PC-9 (cell line): ENCODE results near the gene BUD31. TPM values are rescaled to one million over a fixed set of nuclear protein-coding genes. Genes with fewer than 3 reads are reported as not detected.
"Not testable (repeated sequence)": the region's sequence is repeated elsewhere in the genome, so short reads cannot be mapped to it uniquely, and the experiment has no call there.

ENCODE experiments used
- BruUV-seq: library from RNA; stranded (reverse); fragments of 400-500 nt; replicated peaks from 2 replicates; lab custom pipeline; 2021; lab: Mats Ljungman, UMichigan
- CTCF ChIA-PET: fragments of 300-600 bp; sonication (Branson Sonifier 250); formaldehyde crosslinking; loops from one replicate; lab custom pipeline; 2022; ENCODE audit warnings: antibody characterized with exemption; lab: Charles Lee
- POLR2A ChIA-PET: fragments of 300-600 bp; sonication (Branson Sonifier 250); formaldehyde crosslinking; loops from one replicate; lab custom pipeline; 2022; ENCODE audit warnings: antibody characterized with exemption; ENCODE audit not compliant: unreplicated experiment; lab: Charles Lee
- DNase-seq, 2 experiments: peaks; one replicate each; pipeline versions ENCODE4 v3.0.0 to v3.0.0-alpha.2; 2015 to 2022; ENCODE audit warnings: mixed read lengths in 1 of 2
- H2AFZ ChIP-seq: fragments of 200-600 bp; sonication (generic); 2 replicates; pipeline ENCODE4 v1.8.1; 2017; ENCODE audit warnings: antibody characterized with exemption
- H3F3A ChIP-seq: fragments of 200-600 bp; sonication (generic); 2 replicates; pipeline ENCODE4 v1.8.1; 2017; ENCODE audit warnings: antibody characterized with exemption, mild to moderate bottlenecking, low read depth; ENCODE audit not compliant: insufficient read depth
- H3K27ac ChIP-seq: fragments of 200-600 bp; sonication (generic); 2 replicates; pipeline ENCODE4 v1.6.1; 2016; ENCODE audit warnings: mixed run types
- H3K27me3 ChIP-seq: fragments of 200-600 bp; sonication (generic); 2 replicates; pipeline ENCODE4 v1.6.1; 2016; ENCODE audit warnings: low read depth, mixed run types; ENCODE audit not compliant: insufficient read depth
- H3K36me3 ChIP-seq: fragments of 200-600 bp; sonication (generic); 2 replicates; pipeline ENCODE4 v1.6.1; 2016; ENCODE audit warnings: low read depth, mixed run types
- H3K4me1 ChIP-seq: fragments of 200-600 bp; sonication (generic); replicated peaks from 2 replicates; pipeline ENCODE4 v1.6.1; 2016; ENCODE audit warnings: mixed run types; ENCODE audit not compliant: insufficient read depth
- H3K4me2 ChIP-seq: fragments of 200-600 bp; sonication (generic); 2 replicates; pipeline ENCODE4 v1.6.1; 2017; ENCODE audit warnings: mixed run types
- H3K4me3 ChIP-seq: fragments of 200-600 bp; sonication (generic); 2 replicates; pipeline ENCODE4 v1.6.1; 2016; ENCODE audit warnings: mixed run types
- H3K79me2 ChIP-seq: fragments of 200-600 bp; sonication (generic); 2 replicates; pipeline ENCODE4 v1.6.1; 2017; ENCODE audit warnings: low read depth, mixed run types
- H3K9me2 ChIP-seq: fragments of 200-600 bp; sonication (generic); 2 replicates; pipeline ENCODE4 v1.8.1; 2017; ENCODE audit warnings: mild to moderate bottlenecking; ENCODE audit not compliant: insufficient read depth
- H3K9me3 ChIP-seq: fragments of 200-600 bp; sonication (generic); 2 replicates; pipeline ENCODE4 v1.8.1; 2016; ENCODE audit warnings: low read depth; ENCODE audit not compliant: insufficient read depth
- H4K20me1 ChIP-seq: fragments of 200-600 bp; sonication (generic); 2 replicates; pipeline ENCODE4 v1.8.1; 2017; ENCODE audit not compliant: insufficient read depth
- CTCF ChIP-seq: fragments of 200-600 bp; sonication (generic); conservative IDR thresholded peaks from 2 replicates; pipeline ENCODE4 v1.6.1; 2017; ENCODE audit warnings: mixed run types, antibody characterized with exemption, mild to moderate bottlenecking, moderate library complexity
- EZH2 ChIP-seq: fragments of 200-600 bp; sonication (generic); IDR thresholded peaks from 2 replicates; pipeline ENCODE4 v1.8.0; 2017; ENCODE audit warnings: antibody characterized with exemption, low read depth
- intact Hi-C: fragments of 100-400 bp; cut with micrococcal nuclease; formaldehyde crosslinking; loops from one replicate; pipeline ENCODE4 v1.10.0; 2022; ENCODE audit not compliant: unreplicated experiment
- total RNA-seq: library from RNA; stranded (reverse); gene quantifications from 2 replicates; pipeline ENCODE4 v1.2.3, GENCODE V29; 2021

The BUD31 gene
- total RNA-seq, 1 experiment from 2014 or later, result 167 TPM

DNA sequence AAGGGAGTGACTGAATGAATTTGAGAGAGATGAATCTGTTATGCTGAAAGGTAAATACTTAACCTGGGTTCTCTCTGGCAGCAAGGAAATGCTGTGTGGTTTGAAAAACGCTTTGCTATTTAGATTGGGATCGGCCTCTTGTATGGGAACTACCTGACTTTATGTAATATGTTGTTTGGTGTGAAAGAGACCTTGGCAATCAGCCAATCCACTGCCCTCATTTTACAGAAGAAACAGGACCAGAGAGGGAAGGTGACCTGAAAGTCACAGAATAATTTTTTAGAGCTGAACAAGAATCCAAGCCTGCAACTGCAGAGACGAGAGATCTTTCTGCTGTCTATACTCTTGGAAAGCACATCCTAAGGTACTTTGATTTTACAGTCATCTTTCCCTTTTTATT, 1.0 kb downstream of the BUD31 start:
- H3K79me2 ChIP-seq, result peaks cover 73% of the 10 kb centered on the region
- H3K36me3 ChIP-seq, result peaks cover 36% of the 10 kb centered on the region
- TF ChIP-seq CTCF (no peak), EZH2 (no peak)
- peaks cover 25% of the 10 kb centered on the region for H3K4me1 ChIP-seq
- intact Hi-C loops, result loop anchor here (2.0 kb wide), 3 partner anchors 29 to 45 kb away; partner anchors contain the start of genes ARPC1B, CPSF4 and PTCD1
- H3K27me3 ChIP-seq, result no peaks in the 10 kb centered on the region
- peak overlapping the region; percentile 98 for H3K4me2 ChIP-seq
- H3K9me2 ChIP-seq, result no peaks in the 10 kb centered on the region
- ChIA-PET CTCF (no interaction called here), POLR2A (no interaction called here)
- H3K9me3 ChIP-seq, result no peaks in the 10 kb centered on the region
- BruUV-seq, result no TSS peak
- H3K4me3 ChIP-seq, result peak overlapping the region; percentile 99
- H4K20me1 ChIP-seq, result peaks cover 39% of the 10 kb centered on the region
- DNase-seq, result no peak
- peak overlapping the region; percentile 97 for H3K27ac ChIP-seq
- no peak overlapping the region for H2AFZ ChIP-seq
- H3F3A ChIP-seq, result peaks cover 28% of the 10 kb centered on the region

DNA sequence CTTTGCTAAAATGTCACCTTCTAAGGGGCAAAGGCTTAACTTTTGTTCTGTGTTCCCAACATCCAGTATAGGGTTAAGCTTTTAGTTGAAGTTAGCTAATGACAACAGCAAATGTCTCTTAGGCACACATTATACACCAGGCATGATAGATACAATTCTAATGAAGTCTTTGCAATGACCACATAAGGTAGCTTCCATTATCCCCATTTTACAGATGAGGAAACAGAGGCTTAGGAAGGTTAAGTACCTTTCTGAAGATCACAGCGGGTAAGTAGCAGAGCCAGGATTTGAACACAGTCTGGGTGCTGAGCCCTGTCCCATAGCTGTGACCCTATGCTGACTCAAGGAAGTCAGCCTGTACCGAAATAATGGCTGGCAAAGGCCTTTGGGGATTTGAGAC, 1.9 kb downstream of the BUD31 start:
- H3K27ac ChIP-seq, result no peak overlapping the region
- H4K20me1 ChIP-seq, result peaks cover 31% of the 10 kb centered on the region
- no peak for TF ChIP-seq EZH2
- no peak for TF ChIP-seq CTCF
- H3K4me2 ChIP-seq, result peak overlapping the region; percentile 98; the same call in 1 of the 2 replicates
- no peaks in the 10 kb centered on the region for H3K27me3 ChIP-seq
- H3K79me2 ChIP-seq, result peaks cover 64% of the 10 kb centered on the region
- H3K4me3 ChIP-seq, result no peak overlapping the region; the same call in 1 of the 2 replicates
- POLR2A ChIA-PET, result no interaction called here
- no peaks in the 10 kb centered on the region for H3K9me3 ChIP-seq
- intact Hi-C loops, result no loop called here
- H3F3A ChIP-seq, result peaks cover 28% of the 10 kb centered on the region
- no peak overlapping the region for H2AFZ ChIP-seq
- peaks cover 25% of the 10 kb centered on the region for H3K4me1 ChIP-seq
- peaks cover 36% of the 10 kb centered on the region for H3K36me3 ChIP-seq
- no peaks in the 10 kb centered on the region for H3K9me2 ChIP-seq
- DNase-seq, result no peak
- no TSS peak for BruUV-seq
- CTCF ChIA-PET, result no interaction called here

GRCh38 chr7:99415513-99416127, 6.9 kb downstream of the BUD31 start:
- peaks cover 36% of the 10 kb centered on the region for H3K36me3 ChIP-seq
- TSS peak; percentile 12 for BruUV-seq
- POLR2A ChIA-PET, H2AFZ ChIP-seq, H3K4me2 ChIP-seq, H3K27me3 ChIP-seq, intact Hi-C loops, H3K4me1 ChIP-seq, H3K27ac ChIP-seq, H3K4me3 ChIP-seq, H3K9me3 ChIP-seq, H3K9me2 ChIP-seq: not testable (repeated sequence)
- peak in 1 of 2 experiments; percentile 56 for DNase-seq
- peaks cover 17% of the 10 kb centered on the region for H3K79me2 ChIP-seq
- peaks cover 23% of the 10 kb centered on the region for H4K20me1 ChIP-seq
- peak; percentile 72 for TF ChIP-seq CTCF
- CTCF ChIA-PET, result interaction anchor here (0.6 kb wide), 1 partner anchor 714 kb away, joined by 3 read pairs; no protein-coding TSS in a partner anchor
- peaks cover 29% of the 10 kb centered on the region; the same call in 1 of the 2 replicates for H3F3A ChIP-seq
